Measurements from ENCODE around the gene XRCC5. TPM values are rescaled to one million over a fixed set of nuclear protein-coding genes. Genes with fewer than 3 reads are reported as not detected.

The XRCC5 gene
- total and polyA plus RNA-seq, 2 of the 8 experiments (the other 6 are each of a cell fraction or from before 2014, with no cell fraction given): 308 to 644 TPM

DNA sequence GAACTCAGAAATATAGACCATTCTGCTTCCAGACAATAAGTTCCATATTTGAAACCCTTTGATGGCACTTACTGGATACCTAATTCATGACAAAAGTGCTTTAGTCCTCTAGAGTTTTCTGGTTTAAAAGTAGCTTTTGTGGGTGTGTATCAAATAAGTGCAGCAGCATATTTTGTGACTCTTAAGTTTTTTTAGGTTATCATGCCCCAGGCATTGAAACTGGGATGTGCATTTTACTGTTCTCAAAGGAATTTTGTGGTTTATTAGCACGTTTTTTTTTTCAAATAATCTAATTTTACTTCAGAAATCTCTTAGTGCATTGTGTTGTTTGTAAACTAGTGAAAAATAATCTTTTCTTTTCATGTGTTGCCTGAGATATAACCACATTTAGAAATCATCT lies 1.5 kb downstream of the XRCC5 start (continued):
- no peak for TF ChIP-seq CTCF (IDR thresholded peaks at IDR 0.05; ENCODE audit: control extremely low read depth in 1 of 3, insufficient read depth in 1 of 3, low read depth in 1 of 3, low read length in 3 of 3)
- TF ChIP-seq ZNF274 (IDR thresholded peaks at IDR 0.05; ENCODE audit: borderline replicate concordance, extremely low read depth, low read length): no peak
- no peak for TF ChIP-seq HDAC6 (IDR thresholded peaks at IDR 0.05; ENCODE audit: low read depth, low read length)
- TF ChIP-seq POLR2A (IDR thresholded peaks at IDR 0.05; ENCODE audit: control extremely low read depth in 1 of 2, low read depth in 2 of 2, low read length in 2 of 2): no peak
- no peak for TF ChIP-seq CTBP2 (IDR thresholded peaks at IDR 0.05; ENCODE audit: borderline replicate concordance, insufficient read depth, insufficient read length, low read length)
- TF ChIP-seq CBX8 (IDR thresholded peaks at IDR 0.05; ENCODE audit: borderline replicate concordance, low read depth, low read length): no peak
- no peak for TF ChIP-seq MAFK (IDR thresholded peaks at IDR 0.05; ENCODE audit: low read depth, low read length)

All from H1 (cell line).